Measurements from ENCODE around the gene AP4B1. TPM values are rescaled to one million over a fixed set of nuclear protein-coding genes. Genes with fewer than 3 reads are reported as not detected.

Gene AP4B1
- total RNA-seq = 13.8 and 14.6 TPM in 2 replicates

DNA sequence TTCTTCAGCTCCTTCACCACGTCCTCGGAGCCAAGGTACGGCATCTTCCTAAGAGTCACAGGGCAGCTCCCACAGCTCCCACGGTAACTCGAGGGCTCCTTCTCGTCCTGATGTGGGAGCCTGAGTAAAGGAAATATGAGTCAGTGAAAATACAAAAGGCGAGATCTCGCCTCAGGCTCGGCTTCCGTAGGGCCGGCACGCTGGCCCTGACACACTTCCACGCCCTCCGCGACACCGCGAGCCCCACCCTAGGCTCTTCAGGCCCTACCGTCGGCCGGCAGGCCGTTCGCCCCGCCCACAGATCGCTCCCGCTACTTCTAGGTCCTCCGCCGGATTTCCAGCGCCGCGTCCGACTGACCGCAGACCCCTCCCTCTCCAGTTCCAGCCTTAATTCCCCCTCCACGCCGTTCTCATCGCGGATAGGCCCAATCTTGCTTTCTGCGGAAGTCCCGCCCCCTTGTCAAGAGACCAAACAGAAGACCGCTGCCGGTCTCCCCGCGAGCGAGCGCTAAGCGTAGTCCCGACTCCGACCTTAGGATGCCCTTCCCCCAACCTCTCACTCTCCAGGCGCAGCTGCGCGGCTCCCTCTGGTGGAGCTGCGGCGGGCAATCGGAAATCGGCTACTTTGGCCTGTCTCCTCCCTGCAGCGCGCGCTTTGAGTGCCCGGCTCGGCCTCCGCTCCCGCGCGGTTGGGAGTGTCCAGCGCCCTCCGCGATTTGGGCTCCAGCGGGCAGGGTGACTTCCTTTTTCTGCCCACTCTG lies at the start of gene AP4B1, which contains the start of gene DCLRE1B:
AP4B1 (minus strand) TSS at position 126 of the 761 bp plus-strand sequence; CDS start at position 44, 82 bp downstream.
DCLRE1B (plus strand) TSS at position 653 of the 761 bp plus-strand sequence. CDS start 261 bp downstream, outside the sequence.

DNA sequence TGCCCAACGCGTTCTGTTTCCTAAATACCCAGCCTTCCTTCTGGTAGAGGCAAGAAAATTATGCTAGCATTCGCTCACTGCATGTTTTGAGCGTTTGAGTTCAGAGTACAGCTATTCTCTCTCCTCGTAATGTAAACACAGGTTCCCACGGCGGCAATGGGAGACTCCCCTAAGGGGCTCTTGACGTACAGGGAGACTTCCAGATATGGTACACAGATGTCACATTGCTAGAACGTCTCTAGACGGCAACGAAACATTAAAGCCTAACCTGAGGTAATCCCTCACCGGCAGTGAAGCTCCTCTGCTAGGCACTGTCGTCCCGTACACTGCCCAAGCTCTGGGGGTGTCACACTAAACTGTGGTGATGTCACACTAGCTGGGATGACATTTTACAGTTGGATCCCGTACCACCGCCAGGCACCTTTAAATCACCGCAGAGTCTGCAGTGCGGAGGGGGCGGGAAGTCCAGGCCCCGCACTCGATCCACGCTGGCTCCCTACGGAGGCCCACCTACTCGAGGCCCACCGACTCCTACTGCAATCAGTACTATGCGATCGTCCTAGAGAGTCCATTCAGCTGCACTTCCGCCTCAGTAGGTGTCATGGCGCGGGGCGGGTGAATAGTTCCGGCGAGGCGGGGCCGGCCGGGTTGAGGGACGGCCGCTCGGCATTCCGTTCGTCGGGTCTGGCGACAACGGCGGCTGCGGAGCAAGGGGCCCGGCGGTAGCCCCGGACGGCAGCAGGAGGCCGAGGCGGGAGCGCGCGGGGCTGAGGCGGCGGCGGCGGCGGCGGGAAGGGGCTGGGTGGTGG lies 24.5 kb upstream of the AP4B1 start, which contains the start of gene HIPK1:
HIPK1 (plus strand) TSS at position 384 of the 809 bp plus-strand sequence.

GRCh38 chr1:113887402-113888175 lies 17.0 kb downstream of the AP4B1 start, which contains the start of gene BCL2L15:
Gene BCL2L15 (minus strand): TSS chr1:113887581. CDS start chr1:113887375, 206 bp downstream.

GRCh38 chr1:113871597-113872113 lies 32.9 kb downstream of the AP4B1 start, which contains the start of gene PTPN22:
Gene PTPN22 (minus strand): TSS chr1:113871712.

Other genes starting within 250 kb of the AP4B1 start
- 53.8 and 56.9 TPM in 2 replicates for gene PHTF1, start 145.3 kb downstream of the AP4B1 start, total RNA-seq
- 11.8 and 16.0 TPM in 2 replicates for gene RSBN1, start 92.3 kb downstream of the AP4B1 start, total RNA-seq
- gene PTPN22, start 33.1 kb downstream of the AP4B1 start, total RNA-seq = under 0.01 and 2.0 TPM in 2 replicates
- gene BCL2L15, start 17.2 kb downstream of the AP4B1 start, total RNA-seq = under 0.01 and 0.14 TPM in 2 replicates
- 1.3 and 13.3 TPM in 2 replicates for gene DCLRE1B, start 527 bp upstream of the AP4B1 start, total RNA-seq
- 21.0 and 33.8 TPM in 2 replicates for gene HIPK1, start 24.5 kb upstream of the AP4B1 start, total RNA-seq
- gene OLFML3, start 74.7 kb upstream of the AP4B1 start, total RNA-seq = 77.6 and 238 TPM in 2 replicates
- gene SYT6, start 249.1 kb upstream of the AP4B1 start, total RNA-seq = 0.22 TPM in 1 of 2 replicates, not detected in the other

Data from placental pericyte (primary cell).